GM19043 (cell line): ENCODE results near the gene SOWAHB.

Experiments used
- ATAC-seq: cut with Tn5 transposase; IDR thresholded peaks from one replicate; pipeline ENCODE4 v1.9.1; 2021; ENCODE audit warnings: low read depth; ENCODE audit not compliant: unreplicated experiment

SOWAHB gene

DNA sequence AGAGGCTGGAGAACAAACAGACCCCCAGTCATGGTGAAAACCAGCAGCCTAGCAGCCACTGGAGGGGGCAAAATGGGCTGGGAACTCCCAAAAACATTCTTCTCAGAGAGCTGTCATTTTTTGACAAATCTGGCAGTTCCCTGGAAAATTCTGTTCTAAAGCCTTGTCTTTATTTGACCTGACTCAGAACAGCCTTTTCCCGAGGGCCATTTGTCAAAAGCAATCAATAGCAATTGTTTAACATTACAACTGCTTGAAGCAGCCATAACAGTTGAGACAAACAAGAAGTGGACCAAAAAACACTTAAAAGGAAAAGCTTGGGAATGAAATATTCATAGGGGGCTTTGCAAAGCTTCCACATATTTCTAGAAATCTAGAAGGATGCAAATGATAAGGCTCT is 39.6 kb downstream of the SOWAHB start:
- ATAC-seq: no peak

DNA sequence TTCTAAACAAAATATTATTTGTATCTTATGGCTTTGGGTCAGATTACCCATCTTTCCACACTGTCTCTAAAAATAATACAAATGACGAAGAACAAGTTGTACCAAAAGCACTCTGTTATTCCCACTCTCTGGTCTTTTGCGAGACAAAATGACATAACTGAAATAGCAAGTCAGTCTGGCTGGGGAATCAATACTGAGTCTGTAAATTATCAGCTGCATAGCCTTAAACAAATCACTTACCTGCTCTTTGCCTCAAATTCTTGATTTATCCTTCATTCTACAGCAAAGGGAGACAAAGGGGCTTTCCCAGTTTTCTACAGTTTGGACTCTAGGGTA is 40.9 kb downstream of the SOWAHB start:
- no peak for ATAC-seq

DNA sequence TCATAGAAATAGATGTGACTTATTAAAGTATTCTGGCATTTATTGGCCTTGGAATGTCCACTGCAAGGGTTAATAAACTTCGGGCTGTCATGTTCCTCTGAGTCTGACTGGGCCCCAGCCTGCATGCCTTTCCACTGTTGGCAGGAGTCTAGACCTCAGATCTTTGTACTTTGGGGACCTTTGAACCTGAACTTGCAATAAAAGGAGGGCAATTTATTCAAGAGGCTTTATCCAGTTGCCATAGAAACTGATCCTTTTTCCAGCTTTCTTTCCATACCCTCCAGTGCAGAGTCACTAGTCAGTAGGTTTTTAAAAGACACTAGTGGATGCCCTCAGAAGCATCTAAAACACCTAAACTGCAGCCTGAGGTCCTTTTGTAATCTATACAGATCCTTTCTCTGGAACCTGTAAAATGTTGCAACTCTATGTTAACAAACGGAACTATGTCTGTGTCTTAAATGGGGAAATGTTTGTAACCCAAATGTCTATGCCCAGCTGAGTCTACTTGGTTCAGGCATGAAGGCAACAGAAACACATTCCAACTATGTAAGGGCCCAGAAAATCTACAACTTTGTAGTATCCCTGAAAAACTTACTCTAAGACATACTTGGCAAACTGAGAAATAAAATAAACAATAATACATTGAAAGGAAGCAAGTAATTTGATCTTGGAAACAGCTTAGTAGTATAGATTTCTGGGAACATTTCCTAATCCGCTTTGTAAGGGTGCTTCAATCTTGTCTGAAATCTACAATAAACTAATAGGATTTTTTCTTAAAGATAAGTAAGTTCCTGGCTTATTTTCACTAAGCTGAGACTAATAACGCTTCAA is 41.5 kb downstream of the SOWAHB start:
- ATAC-seq: no peak

DNA sequence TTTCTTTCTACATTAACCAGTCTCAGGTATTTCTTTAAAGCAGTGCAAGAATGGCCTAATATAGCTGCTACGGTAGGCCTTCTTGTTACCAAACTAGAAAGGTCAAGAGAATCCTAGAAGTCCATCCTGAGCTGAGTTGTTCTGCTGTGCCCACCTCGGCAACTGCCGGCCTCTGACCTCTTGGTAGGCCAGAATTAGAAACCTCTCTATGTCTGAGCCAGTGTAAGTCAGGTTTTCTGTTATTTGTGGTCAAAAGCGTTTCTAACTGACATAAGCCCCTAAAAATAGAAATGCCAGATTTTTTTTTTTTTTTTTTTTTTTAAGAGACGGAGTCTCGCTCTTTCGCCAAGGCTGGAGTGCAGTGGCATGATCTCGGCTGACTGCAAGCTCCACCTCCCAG is 43.1 kb downstream of the SOWAHB start:
- ATAC-seq: no peak

DNA sequence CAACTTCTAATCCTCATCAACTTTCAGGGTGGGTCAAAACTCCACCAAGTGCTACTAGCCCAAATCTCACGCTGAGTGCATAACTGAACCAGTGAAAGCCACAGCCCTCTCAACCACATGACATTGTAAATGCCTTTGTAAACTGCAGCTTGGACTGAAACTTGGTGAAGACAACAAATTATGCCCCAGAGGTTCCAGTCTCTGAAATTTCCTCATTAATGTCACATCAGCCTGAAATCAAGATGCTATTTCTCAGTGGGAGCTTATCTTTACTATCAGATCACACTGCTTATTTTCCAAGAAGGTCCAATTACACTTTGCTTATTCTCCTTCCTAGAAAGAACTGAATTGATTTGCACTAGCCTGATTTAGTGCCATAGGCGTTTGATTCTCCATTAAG is 46.6 kb downstream of the SOWAHB start:
- no peak for ATAC-seq

DNA sequence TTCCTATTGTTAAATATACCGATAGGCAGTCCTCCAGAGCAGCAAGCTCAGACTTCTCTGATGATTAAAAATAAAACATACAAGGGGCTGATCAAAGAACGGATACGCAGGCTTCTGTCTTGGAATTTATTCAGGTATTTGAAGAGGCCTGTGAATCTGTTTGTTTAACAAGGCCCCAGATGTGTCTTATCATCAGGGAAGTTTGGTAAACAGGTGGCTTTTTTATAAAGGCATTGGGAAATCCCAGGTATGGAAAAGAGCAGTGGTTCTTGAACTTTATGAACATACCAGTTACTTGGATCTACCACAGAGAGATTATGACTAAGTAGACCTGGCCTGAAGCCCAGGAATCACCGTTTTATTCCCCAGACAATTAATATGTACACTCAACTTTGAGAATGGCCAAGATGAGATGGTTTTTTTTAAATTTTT is 47.9 kb downstream of the SOWAHB start:
- ATAC-seq: no peak
